ENCODE results near the gene ZNF208.
"Not testable (repeated sequence)": the region's sequence is repeated elsewhere in the genome, so short reads cannot be mapped to it uniquely, and the experiment has no call there.

Gene ZNF208

GRCh38 chr19:22010437-22011143 lies at the start of gene ZNF208:
Gene ZNF208 (minus strand): TSS chr19:22010943. CDS start chr19:22010794, 149 bp downstream.
- peak; percentile 17 to 25 for DNase-seq

DNA sequence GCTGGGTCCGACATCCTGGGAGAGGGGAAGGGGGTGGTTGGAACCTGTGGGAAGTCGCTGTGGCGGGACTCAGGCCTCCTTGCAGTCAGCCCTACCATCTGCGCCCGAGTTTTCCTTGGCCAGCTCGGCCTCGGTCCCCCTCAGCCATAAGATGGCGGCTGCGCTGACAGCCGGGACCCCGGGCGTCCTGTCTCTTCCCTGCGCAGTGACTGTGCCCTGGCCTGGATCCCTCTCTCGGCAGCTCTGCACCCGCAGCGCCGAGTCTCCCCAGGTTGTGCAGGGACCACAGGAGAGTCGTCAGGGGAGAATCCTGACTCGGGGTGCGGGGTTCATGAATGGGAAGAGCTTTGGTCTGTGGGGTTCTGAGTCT lies 41.9 kb upstream of the ZNF208 start:
- peak in 1 of 2 donors; percentile 26 for DNase-seq

- not testable (repeated sequence) for DNase-seq
These were observed 30.4 kb upstream of the ZNF208 start for GRCh38 chr19:22041151-22041550.

DNA sequence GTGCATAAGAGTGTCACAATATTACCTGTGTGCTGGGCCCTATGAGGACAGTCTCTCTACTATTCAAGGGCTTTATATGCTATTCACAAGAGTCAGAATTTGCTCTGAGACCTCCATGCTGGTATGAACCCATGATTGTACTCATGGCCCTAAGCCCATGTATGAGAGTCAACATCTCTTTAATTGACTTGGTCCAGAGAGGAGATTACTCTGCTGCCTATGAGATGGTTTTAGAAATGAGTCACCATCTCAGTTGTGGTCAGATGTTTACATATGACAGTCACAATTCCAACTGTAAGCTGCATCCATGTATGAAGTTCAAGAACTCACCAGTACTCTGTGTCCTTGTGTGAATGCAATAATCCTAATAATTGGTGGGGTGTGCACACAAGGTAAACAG lies 19.9 kb upstream of the ZNF208 start:
- no peak for DNase-seq

GRCh38 chr19:22026687-22027086 lies 15.9 kb upstream of the ZNF208 start:
- no peak for DNase-seq

GRCh38 chr19:22025539-22025938 lies 14.8 kb upstream of the ZNF208 start:
- not testable (repeated sequence) for DNase-seq

GRCh38 chr19:21970466-21970865 lies 40.3 kb downstream of the ZNF208 start:
- DNase-seq: no peak

DNA sequence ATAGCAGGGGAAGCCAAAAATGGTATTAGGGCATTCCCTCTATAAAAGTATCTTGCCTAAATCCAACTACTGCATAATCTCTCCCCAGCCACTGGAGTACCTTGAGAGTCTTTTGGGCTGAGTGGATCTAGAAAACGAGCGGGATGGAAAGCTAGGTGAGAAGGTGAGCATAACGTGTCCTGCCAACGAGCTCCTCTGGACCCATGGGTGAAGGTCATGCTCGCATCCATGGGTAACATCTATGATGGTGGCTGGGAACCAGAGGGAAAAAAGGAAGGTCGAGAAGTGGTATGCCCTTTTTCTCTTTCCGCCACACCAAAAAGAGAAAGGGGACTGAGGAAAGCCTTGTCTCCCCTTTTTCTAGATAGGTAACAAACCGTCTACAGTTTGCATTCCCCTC lies 63.0 kb downstream of the ZNF208 start:
- DNase-seq: no peak

GRCh38 chr19:21940684-21941083 lies 70.1 kb downstream of the ZNF208 start:
- no peak for DNase-seq

DNA sequence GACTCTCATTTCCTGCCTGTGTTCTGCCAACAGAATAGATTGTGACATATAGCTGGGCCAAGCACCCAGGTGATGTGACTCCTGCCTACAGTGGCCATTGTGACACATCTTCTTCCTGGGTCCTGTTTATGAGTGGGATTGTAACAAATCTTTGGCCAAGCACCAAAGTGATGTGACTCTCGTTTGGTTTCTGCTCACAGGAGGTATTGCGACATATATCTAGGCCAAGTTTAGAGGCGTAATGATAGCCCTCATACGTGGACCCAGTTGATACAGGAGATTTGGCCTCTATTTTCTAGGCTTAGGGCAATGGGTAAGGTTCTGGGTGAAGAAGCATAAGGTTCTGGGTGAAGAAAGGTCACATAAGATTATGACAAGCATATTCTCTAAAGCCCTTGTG lies 76.2 kb downstream of the ZNF208 start:
- DNase-seq: no peak

- DNase-seq: no peak
These were observed 76.6 kb downstream of the ZNF208 start for GRCh38 chr19:21934131-21934530.

DNA sequence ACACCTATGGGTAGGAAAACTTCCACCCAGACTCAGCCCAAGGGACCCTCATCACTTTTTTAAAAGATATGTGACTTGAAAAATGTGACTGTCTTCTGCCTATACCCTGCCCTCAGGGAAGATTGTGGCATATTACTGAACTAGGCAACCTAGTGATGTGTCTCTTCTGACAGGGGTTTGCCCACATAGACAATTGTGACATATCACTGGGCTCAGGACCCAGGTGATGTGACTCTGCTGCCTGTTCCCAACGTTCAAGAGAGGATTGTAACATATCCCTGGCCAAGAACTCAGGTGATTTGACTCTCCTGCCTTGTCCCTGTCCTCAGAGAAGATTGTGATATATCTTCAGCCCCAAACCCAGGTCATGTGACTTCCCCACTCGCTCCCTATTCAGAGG lies 88.5 kb downstream of the ZNF208 start:
- DNase-seq: no peak

DNA sequence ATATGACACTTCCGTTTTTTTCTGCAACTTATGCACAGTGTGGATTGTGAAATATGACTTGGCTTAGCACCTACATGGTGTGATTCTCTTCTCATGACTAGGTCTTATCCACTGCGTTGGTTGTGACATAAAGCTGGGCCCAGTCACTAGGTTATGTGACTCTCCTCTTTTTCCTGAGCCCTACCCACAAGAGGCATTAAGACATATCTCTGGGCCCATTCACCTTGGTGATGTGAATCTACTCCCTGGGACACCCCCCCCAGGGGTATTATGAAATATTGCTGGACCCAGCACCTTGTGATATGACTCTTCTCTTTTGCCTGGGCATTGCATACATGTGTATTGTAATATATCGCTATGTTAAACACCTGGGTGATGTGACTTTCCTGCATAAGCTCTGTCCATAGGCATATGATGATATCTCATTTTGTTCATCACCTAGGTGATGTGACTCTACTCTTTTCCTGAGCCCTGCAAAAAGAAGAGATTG lies 89.0 kb downstream of the ZNF208 start:
- DNase-seq: no peak

DNA sequence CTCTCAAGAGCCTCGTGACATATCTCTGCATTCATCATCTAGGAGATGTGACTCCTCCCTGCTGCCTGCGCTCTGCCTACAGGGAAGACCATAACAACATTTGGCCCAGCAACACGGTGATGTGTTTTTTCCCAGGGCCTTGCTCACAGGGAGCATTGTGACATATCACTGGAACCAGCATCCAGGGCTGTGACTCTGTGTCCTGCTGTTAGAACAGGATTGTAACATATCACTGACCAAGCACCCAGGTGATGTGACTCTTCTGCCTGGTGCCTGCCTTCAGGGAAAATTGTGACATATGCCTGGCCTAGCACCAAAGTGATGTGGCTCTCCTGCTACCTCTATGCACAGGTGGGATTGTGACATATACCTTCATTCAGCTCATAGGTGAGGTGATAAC lies 95.3 kb downstream of the ZNF208 start:
- DNase-seq: no peak

- DNase-seq: no peak
These were observed 98.1 kb downstream of the ZNF208 start for GRCh38 chr19:21912654-21913053.

DNA sequence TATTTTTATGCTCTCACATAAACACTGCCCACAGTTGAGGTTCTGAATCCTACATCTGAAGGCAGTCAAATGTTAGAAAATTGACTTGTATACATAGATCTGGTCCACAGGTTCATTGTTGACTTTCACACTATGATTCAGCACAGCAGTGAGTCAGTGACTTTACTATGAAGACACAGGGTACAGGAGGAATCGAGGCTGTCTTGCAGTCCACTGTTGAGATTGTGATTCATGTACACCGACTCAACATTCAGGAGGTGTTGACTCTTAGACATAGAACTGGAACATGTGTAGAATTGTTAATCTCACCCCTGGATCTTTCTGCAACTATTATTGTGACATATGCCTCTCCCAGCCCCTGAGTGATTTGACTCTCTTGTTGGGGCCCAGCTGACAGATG lies 100.4 kb downstream of the ZNF208 start:
- no peak for DNase-seq

GRCh38 chr19:21908066-21908465 lies 102.7 kb downstream of the ZNF208 start:
- DNase-seq: no peak

- DNase-seq: no peak
These were observed 103.2 kb downstream of the ZNF208 start for GRCh38 chr19:21907516-21907915.

DNA sequence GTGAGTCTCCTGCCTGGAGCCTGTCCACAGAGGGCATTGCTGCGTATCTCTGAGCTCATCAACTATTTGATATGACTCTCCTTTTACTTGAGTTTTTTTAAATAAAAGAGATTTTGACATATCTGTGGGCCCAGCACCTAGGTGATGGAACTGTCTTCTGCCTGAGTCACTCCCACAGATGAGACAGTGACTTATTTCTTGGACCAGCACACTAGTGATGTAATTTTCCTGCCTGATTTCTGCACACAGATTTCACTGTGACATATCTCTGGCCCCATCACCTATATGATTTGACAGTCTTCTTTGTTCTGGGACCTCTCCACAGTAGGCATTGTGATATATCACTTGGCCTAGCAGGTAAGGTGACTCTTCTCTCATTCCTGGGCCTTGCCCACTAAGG lies 108.2 kb downstream of the ZNF208 start:
- DNase-seq: no peak

DNA sequence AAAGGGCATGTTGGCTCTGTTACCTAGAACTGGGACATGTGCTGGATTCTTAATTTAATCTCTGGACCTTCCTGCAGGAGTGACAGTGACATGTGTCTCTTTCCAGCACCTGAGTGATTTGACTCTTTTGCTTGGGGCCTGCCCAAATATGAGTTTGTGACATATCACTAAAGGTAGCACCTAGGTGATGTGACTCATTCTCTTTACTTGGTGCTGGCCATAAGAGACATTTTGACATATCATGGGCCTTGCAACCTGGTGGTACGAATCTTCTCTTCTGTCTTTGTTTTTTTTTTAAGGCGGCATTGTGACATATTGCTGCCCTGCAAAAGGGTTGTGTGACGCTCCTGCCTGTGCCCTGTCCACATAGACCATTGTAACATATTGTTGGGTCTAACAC lies 108.9 kb downstream of the ZNF208 start:
- DNase-seq: no peak

DNA sequence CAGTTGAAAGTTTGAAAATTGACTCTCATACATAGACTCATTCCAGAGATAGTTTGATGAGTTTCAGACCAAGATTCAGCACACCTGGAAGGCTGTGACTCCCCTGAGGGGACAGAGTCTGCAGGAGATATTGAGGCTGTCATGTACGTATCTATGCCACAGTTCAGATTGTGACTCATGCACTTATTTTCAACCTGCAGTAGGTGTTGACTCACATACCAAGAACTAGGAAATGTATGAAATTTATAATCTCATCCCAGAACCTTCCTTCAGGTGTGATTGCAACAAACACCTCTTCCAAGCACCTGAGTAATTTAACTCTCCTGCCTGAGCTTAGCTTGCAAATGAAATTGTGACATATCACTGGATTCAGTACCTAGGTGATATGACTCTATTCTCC lies 110.3 kb downstream of the ZNF208 start:
- no peak for DNase-seq

DNA sequence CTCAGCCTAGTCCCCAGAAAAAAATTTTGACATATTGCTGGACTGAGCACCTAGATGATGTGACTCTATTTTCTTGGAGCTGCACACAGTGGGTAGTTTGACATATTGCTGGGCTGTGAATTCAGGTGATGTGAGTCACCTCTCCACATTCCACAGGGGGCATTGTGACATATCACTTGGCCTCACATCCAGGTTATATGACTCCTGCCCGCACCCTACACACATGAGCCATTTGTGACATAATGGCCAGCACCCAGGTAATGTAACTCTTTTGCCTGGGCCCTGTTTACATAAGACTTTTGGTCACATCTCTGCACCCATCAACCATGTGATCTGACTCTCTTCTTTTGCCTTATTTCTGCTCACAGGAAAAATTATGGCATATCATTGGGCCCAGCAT lies 119.7 kb downstream of the ZNF208 start:
- no peak for DNase-seq

- peak; percentile 32 to 46 for DNase-seq
These were observed 120.7 kb downstream of the ZNF208 start for GRCh38 chr19:21890017-21890416.

GRCh38 chr19:21885516-21885915 lies 125.2 kb downstream of the ZNF208 start:
- DNase-seq: not testable (repeated sequence)

GRCh38 chr19:21884786-21885185 lies 126.0 kb downstream of the ZNF208 start:
- DNase-seq: not testable (repeated sequence)
